Left cardiac atrium (tissue), 4 donors: Measurements from ENCODE around the gene DOLPP1. TPM values are rescaled to one million over a fixed set of nuclear protein-coding genes. Genes with fewer than 3 reads are reported as not detected.
A peak's percentile ranks its signal among the peaks of the same experiment; 100 is the strongest.
"Not testable (repeated sequence)": the region's sequence is repeated elsewhere in the genome, so short reads cannot be mapped to it uniquely, and the experiment has no call there.

Source experiments
- ATAC-seq, 2 donors: fragments of 200-7000 bp; cut with Tn5 transposase; one replicate each; pipeline ENCODE4 v1.9.1; 2020; ENCODE audit warnings: mild to moderate bottlenecking in 2 of 2, moderate library complexity in 2 of 2
- DNase-seq: peaks from one replicate; pipeline ENCODE4 v3.0.0-alpha.2; 2020
- intact Hi-C, 2 donors: fragments of 100-400 bp; cut with DNase I; formaldehyde crosslinking; loops; one replicate each; pipeline versions ENCODE4 v1.14.1 to v1.15.1; 2022 to 2023
- total RNA-seq, 2 donors: library from RNA; stranded (reverse); fragmentation: NEBNext Ultra II Directional; extraction: Animal tissue kit (Norgen Biotek cat#: 25700); gene quantifications; one replicate each; pipeline ENCODE4 v1.2.1, GENCODE V29; 2021
- donor health status: DM: no; HTN: yes; CAD: no.
- donor health status: DM: no; HTN: yes; CAD: no; lungs with severe emphysema.
- donor health status: DM: yes; HTN: yes; CAD: no.
- donor health status: Dilated cardiomyopathy.

DOLPP1 gene
- total RNA-seq, 2 donors from 2014 or later: 4.5 to 5.0 TPM

- no peak for ATAC-seq
- DNase-seq: no peak
- intact Hi-C loops: no loop called here
Measured at GRCh38 chr9:129107651-129108050, 26.7 kb downstream of the DOLPP1 start.

- DNase-seq (no peak), ATAC-seq (no peak)
- intact Hi-C loops: no loop called here
Measured at GRCh38 chr9:129108083-129108804, 27.3 kb downstream of the DOLPP1 start.

- no peak for DNase-seq
- ATAC-seq: no peak
- intact Hi-C loops: no loop called here
Measured at GRCh38 chr9:129108805-129109536, 28.1 kb downstream of the DOLPP1 start.

GRCh38 chr9:129109537-129109903, 28.6 kb downstream of the DOLPP1 start:
- intact Hi-C loops: no loop called here
- ATAC-seq: no peak
- DNase-seq: peak; percentile 48

GRCh38 chr9:129109952-129110739, 29.2 kb downstream of the DOLPP1 start:
- DNase-seq (peak; percentile 43), ATAC-seq (peak; percentile 21 to 33)
- intact Hi-C loops: no loop called here

- ATAC-seq (peak; percentile 93 to 94), DNase-seq (peak; percentile 98)
- intact Hi-C loops: no loop called here
Measured at GRCh38 chr9:129110740-129111527, 30.0 kb downstream of the DOLPP1 start, which contains the start of the genes CRAT and PTPA. Gene CRAT, minus strand, starts transcription at chr9:129110793. Its CDS starts 284 bp downstream, at chr9:129110509. Gene PTPA, plus strand, starts transcription at chr9:129111415. Its CDS starts 186 bp downstream, at chr9:129111601.

- ATAC-seq (peak; percentile 2 to 8), DNase-seq (peak; percentile 54)
- intact Hi-C loops: no loop called here
Measured at GRCh38 chr9:129111528-129112151, 30.7 kb downstream of the DOLPP1 start.

GRCh38 chr9:129112526-129112925, 31.6 kb downstream of the DOLPP1 start:
- intact Hi-C loops, ATAC-seq, DNase-seq: not testable (repeated sequence)

GRCh38 chr9:129113645-129114304, 32.9 kb downstream of the DOLPP1 start:
- ATAC-seq (no peak), DNase-seq (no peak)
- intact Hi-C loops: no loop called here

- DNase-seq (no peak), ATAC-seq (no peak)
- intact Hi-C loops: no loop called here
Measured at GRCh38 chr9:129118799-129119198, 37.9 kb downstream of the DOLPP1 start.

GRCh38 chr9:129121483-129121882, 40.6 kb downstream of the DOLPP1 start:
- DNase-seq (no peak), ATAC-seq (no peak)
- intact Hi-C loops: no loop called here

- ATAC-seq: no peak
- intact Hi-C loops: no loop called here
Measured at GRCh38 chr9:129122133-129122532, 41.2 kb downstream of the DOLPP1 start.

GRCh38 chr9:129122976-129123375, 42.1 kb downstream of the DOLPP1 start:
- ATAC-seq, intact Hi-C loops, DNase-seq: not testable (repeated sequence)

More at GRCh38 chr9:129122133-129122532, 41.2 kb downstream of the DOLPP1 start:
- no peak for DNase-seq

GRCh38 chr9:129124506-129125069, 43.7 kb downstream of the DOLPP1 start:
- intact Hi-C loops: no loop called here
- ATAC-seq: no peak
- DNase-seq: no peak

- no peak for ATAC-seq
- intact Hi-C loops: no loop called here
- no peak for DNase-seq
Measured at GRCh38 chr9:129125478-129125877, 44.6 kb downstream of the DOLPP1 start.

GRCh38 chr9:129126749-129127618, 46.1 kb downstream of the DOLPP1 start:
- DNase-seq (no peak), ATAC-seq (no peak)
- intact Hi-C loops: no loop called here

GRCh38 chr9:129128689-129129088, 47.8 kb downstream of the DOLPP1 start:
- intact Hi-C loops: no loop called here
- ATAC-seq (no peak), DNase-seq (no peak)
